MCF 10A (cell line): ENCODE data around the gene FKBP11. TPM values are rescaled to one million over a fixed set of nuclear protein-coding genes. Genes with fewer than 3 reads are reported as not detected.

Experiments used
- BruUV-seq: library from RNA; stranded (reverse); fragments of 400-500 nt; replicated peaks from 2 replicates; lab custom pipeline; 2021; lab: Mats Ljungman, UMichigan
- CTCF ChIA-PET: fragments of 300-600 bp; sonication (Branson Sonifier 250); formaldehyde crosslinking; extraction: SDS; loops from one replicate; lab custom pipeline; 2021; ENCODE audit warnings: antibody characterized with exemption, inconsistent platforms; lab: Yijun Ruan, JAX
- POLR2A ChIA-PET: fragments of 300-600, 350-650 bp; sonication (Branson Sonifier 250); formaldehyde crosslinking; extraction: SDS; loops from one replicate; lab custom pipeline; 2020; ENCODE audit warnings: antibody characterized with exemption, inconsistent platforms; lab: Yijun Ruan, JAX
- DNase-seq: peaks from one replicate; pipeline ENCODE4 v3.0.0-alpha.2; 2018; ENCODE audit not compliant: unreplicated experiment
- H3K27ac Mint-ChIP-seq: one replicate; pipeline ENCODE4 v1.8.0; 2022; ENCODE audit warnings: mild to moderate bottlenecking, low read depth, mixed read lengths; ENCODE audit not compliant: unreplicated experiment
- H3K27me3 Mint-ChIP-seq: one replicate; pipeline ENCODE4 v1.8.0; 2022; ENCODE audit warnings: mixed read lengths; ENCODE audit not compliant: insufficient read depth, unreplicated experiment
- H3K36me3 Mint-ChIP-seq: one replicate; pipeline ENCODE4 v1.8.0; 2022; ENCODE audit warnings: mild to moderate bottlenecking, moderate library complexity, mixed read lengths; ENCODE audit not compliant: insufficient read depth, unreplicated experiment
- H3K4me1 Mint-ChIP-seq: one replicate; pipeline ENCODE4 v1.8.0; 2022; ENCODE audit warnings: mixed read lengths; ENCODE audit not compliant: insufficient read depth, unreplicated experiment
- H3K4me3 Mint-ChIP-seq: one replicate; pipeline ENCODE4 v1.8.0; 2022; ENCODE audit warnings: mild to moderate bottlenecking, moderate library complexity, mixed read lengths; ENCODE audit not compliant: unreplicated experiment
- H3K9me3 Mint-ChIP-seq: one replicate; pipeline ENCODE4 v1.8.0; 2022; ENCODE audit warnings: mixed read lengths; ENCODE audit not compliant: unreplicated experiment
- intact Hi-C: fragments of 100-400 bp; cut with micrococcal nuclease; formaldehyde crosslinking; loops from 2 replicates; pipeline ENCODE4 v1.14.1; 2022
- total RNA-seq: library from RNA; stranded (reverse); gene quantifications from 2 replicates; pipeline ENCODE4 v1.2.3, GENCODE V29; 2022
- TF ChIP-seq, protein P1 (sequence below): fragments of 200-600 bp; IDR thresholded peaks from one replicate; pipeline ENCODE4 v1.8.0; 2022; ENCODE audit warnings: antibody characterized with exemption, mild to moderate bottlenecking; ENCODE audit not compliant: unreplicated experiment

FKBP11 gene
- total RNA-seq, 1 experiment from 2014 or later, result 11.0 TPM

- ChIA-PET POLR2A (interaction anchor here (2.0 kb wide), 1 partner anchor 17 kb away, joined by 5 read pairs; no protein-coding TSS in a partner anchor), CTCF (interaction anchor here (0.7 to 1.6 kb wide), 2 partner anchors 15 kb away, joined by 3 to 8 read pairs; no protein-coding TSS in a partner anchor)
- Mint-ChIP-seq H3K27ac (no peak overlapping the region), H3K27me3 (peaks cover 12% of the 10 kb centered on the region), H3K36me3 (no peaks in the 10 kb centered on the region), H3K4me1 (peaks cover 20% of the 10 kb centered on the region), H3K9me3 (no peaks in the 10 kb centered on the region), H3K4me3 (no peak overlapping the region)
- TF ChIP-seq, protein P1, sequence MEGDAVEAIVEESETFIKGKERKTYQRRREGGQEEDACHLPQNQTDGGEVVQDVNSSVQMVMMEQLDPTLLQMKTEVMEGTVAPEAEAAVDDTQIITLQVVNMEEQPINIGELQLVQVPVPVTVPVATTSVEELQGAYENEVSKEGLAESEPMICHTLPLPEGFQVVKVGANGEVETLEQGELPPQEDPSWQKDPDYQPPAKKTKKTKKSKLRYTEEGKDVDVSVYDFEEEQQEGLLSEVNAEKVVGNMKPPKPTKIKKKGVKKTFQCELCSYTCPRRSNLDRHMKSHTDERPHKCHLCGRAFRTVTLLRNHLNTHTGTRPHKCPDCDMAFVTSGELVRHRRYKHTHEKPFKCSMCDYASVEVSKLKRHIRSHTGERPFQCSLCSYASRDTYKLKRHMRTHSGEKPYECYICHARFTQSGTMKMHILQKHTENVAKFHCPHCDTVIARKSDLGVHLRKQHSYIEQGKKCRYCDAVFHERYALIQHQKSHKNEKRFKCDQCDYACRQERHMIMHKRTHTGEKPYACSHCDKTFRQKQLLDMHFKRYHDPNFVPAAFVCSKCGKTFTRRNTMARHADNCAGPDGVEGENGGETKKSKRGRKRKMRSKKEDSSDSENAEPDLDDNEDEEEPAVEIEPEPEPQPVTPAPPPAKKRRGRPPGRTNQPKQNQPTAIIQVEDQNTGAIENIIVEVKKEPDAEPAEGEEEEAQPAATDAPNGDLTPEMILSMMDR, result no peak
- intact Hi-C loops, result no loop called here
- no TSS peak for BruUV-seq
- DNase-seq, result no peak
These were observed 47.7 kb upstream of the FKBP11 start for GRCh38 chr12:48972952-48973483.

- intact Hi-C loops, result no loop called here
- Mint-ChIP-seq H3K27ac (no peak overlapping the region), H3K9me3 (no peaks in the 10 kb centered on the region), H3K36me3 (no peaks in the 10 kb centered on the region), H3K4me3 (peak overlapping the region; percentile 73), H3K4me1 (peaks cover 14% of the 10 kb centered on the region), H3K27me3 (peaks cover 6% of the 10 kb centered on the region)
- no peak for DNase-seq
- TF ChIP-seq, protein P1, result no peak
- ChIA-PET POLR2A (interaction anchor here (2.0 to 2.4 kb wide), 2 partner anchors 15 to 17 kb away, joined by 5 to 10 read pairs; partner anchors contain the start of gene ARF3), CTCF (interaction anchor here (0.5 to 3.3 kb wide), 7 partner anchors 10 to 252 kb away, joined by 3 to 17 read pairs (median 3); no protein-coding TSS in a partner anchor)
- BruUV-seq, result no TSS peak
These were observed 47.1 kb upstream of the FKBP11 start for GRCh38 chr12:48972213-48972951.

DNA sequence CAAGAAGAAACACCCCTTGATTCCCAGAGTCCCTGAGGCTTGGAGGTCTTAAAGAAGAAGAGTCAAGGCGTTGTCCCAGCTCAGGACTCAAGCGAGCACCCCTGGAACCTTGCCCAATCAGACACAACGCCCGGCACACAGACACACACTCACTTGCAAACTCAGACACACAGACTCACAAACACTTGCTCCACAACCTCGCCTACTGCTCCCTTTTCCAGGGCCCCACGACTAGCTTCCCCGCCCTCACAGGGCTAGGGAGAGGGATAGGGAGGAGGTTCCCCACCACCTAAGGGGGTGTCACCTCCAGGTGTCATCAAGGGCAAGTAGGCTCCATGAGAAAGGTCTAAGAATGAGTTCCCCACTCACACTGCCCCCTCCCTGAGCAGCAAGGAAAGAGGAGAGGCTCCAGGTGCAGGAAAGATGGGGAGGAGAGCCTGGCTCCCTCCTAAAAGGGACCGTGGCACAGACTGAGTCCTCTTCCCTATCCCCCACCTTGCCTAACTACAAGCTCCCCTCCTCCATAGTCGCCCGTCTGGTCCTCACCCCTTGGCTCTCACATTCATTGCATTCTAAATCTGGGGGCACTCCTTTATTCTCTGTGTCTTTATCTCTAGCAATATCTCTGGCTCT is 45.5 kb upstream of the FKBP11 start:
- CTCF ChIA-PET, result interaction anchor here (0.5 to 3.3 kb wide), 5 partner anchors 9 to 218 kb away, joined by 3 to 17 read pairs (median 6); no protein-coding TSS in a partner anchor
- no peaks in the 10 kb centered on the region for H3K27me3 Mint-ChIP-seq
- POLR2A ChIA-PET, result interaction anchor here (1.2 to 2.4 kb wide), 3 partner anchors 13 to 47 kb away, joined by 3 to 10 read pairs (median 5); partner anchors contain the start of genes ARF3 and PRKAG1

More for the DNA sequence above, 45.5 kb upstream of the FKBP11 start:
- H3K36me3 Mint-ChIP-seq, result no peaks in the 10 kb centered on the region
- H3K4me1 Mint-ChIP-seq, result peaks cover 14% of the 10 kb centered on the region
- intact Hi-C loops, result no loop called here
- H3K4me3 Mint-ChIP-seq, result peak overlapping the region; percentile 73
- no peak overlapping the region for H3K27ac Mint-ChIP-seq
- no peaks in the 10 kb centered on the region for H3K9me3 Mint-ChIP-seq
- BruUV-seq, result no TSS peak
- TF ChIP-seq, protein P1, result no peak
- DNase-seq, result no peak
